Measurements from ENCODE around the gene PSMA6.

Gene PSMA6

DNA sequence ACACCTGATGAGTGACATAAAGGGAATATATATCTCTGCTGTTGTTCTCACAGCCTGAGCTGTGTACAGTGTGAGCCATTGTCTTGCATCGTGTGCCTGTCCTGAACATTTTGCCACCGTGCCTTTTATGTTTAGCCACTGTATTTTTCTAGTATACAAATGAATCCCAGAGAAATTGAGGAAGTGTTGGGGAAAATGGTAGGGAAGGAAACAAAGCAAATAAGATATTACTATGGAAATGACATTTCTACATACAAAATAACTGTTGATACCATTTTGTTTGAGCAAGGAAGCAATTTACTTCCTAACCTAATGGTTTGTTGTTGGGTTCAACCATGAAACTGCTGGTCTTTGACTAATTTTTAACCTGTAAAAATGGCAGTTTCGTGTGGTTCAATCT, 5.5 kb downstream of the PSMA6 start:
- Histone ChIP-seq H3K79me2 (ENCODE audit: control insufficient read depth, low read length) (peaks cover 100% of the 10 kb centered on the region), H4K20me1 (ENCODE audit: control insufficient read depth, insufficient read depth, low read depth, low read length) (peaks cover 18% of the 10 kb centered on the region), H3K4me1 (ENCODE audit: control insufficient read depth, low read length) (peaks cover 65% of the 10 kb centered on the region), H3K27me3 (ENCODE audit: control insufficient read depth, low read length) (no peaks in the 10 kb centered on the region), H3K9me2 (replicated peaks; ENCODE audit: control insufficient read depth, low read length) (no peaks in the 10 kb centered on the region), H3K4me3 (ENCODE audit: low read length) (no peak overlapping the region), H3K27ac (ENCODE audit: low read depth, low read length) (no peak overlapping the region), H3K4me2 (ENCODE audit: low read length) (0 out of 2 replicates have a peak overlapping the region, but pooled peaks have one; percentile 1), H3F3A (ENCODE audit: control insufficient read depth, insufficient read depth) (no peaks in the 10 kb centered on the region), H3K9me3 (ENCODE audit: control insufficient read depth, insufficient read depth, low read length) (no peaks in the 10 kb centered on the region), H3K36me3 (ENCODE audit: control insufficient read depth, low read length) (peaks cover 60% of the 10 kb centered on the region)
- TF ChIP-seq, protein P1, sequence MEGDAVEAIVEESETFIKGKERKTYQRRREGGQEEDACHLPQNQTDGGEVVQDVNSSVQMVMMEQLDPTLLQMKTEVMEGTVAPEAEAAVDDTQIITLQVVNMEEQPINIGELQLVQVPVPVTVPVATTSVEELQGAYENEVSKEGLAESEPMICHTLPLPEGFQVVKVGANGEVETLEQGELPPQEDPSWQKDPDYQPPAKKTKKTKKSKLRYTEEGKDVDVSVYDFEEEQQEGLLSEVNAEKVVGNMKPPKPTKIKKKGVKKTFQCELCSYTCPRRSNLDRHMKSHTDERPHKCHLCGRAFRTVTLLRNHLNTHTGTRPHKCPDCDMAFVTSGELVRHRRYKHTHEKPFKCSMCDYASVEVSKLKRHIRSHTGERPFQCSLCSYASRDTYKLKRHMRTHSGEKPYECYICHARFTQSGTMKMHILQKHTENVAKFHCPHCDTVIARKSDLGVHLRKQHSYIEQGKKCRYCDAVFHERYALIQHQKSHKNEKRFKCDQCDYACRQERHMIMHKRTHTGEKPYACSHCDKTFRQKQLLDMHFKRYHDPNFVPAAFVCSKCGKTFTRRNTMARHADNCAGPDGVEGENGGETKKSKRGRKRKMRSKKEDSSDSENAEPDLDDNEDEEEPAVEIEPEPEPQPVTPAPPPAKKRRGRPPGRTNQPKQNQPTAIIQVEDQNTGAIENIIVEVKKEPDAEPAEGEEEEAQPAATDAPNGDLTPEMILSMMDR (IDR thresholded peaks at IDR 0.05; ENCODE audit: low read depth, low read length, poor library complexity, severe bottlenecking), result no peak
- no peak for TF ChIP-seq EZH2phosphoT487 (IDR thresholded peaks at IDR 0.05; ENCODE audit: borderline replicate concordance, low read length)

DNA sequence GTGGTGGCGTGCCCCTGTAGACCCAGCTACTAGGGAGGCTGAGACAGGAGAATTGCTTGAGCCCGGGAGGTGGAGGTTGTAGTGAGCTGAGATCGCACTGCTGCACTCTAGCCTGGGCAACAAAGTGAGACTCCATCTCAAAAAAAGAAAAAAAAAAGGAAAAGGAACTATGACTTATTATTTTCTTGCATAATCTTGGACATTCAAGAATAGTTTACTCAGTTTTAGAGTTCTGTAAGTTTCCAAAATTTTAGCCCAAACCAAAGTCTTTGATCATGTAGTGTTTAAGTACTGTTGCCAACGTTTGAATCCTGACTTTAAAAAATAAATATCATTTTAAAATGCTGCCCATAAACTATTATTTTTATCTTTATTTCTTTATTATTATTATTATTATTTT, 6.2 kb downstream of the PSMA6 start:
- peaks cover 21% of the 10 kb centered on the region for H4K20me1 ChIP-seq (ENCODE audit: control insufficient read depth, insufficient read depth, low read depth, low read length)
- H3K4me1 ChIP-seq (ENCODE audit: control insufficient read depth, low read length), result peaks cover 68% of the 10 kb centered on the region
- H3K79me2 ChIP-seq (ENCODE audit: control insufficient read depth, low read length), result peaks cover 100% of the 10 kb centered on the region
- H3F3A ChIP-seq (ENCODE audit: control insufficient read depth, insufficient read depth), result no peaks in the 10 kb centered on the region
- peaks cover 60% of the 10 kb centered on the region for H3K36me3 ChIP-seq (ENCODE audit: control insufficient read depth, low read length)
- no peak for TF ChIP-seq EZH2phosphoT487 (IDR thresholded peaks at IDR 0.05; ENCODE audit: borderline replicate concordance, low read length)
- TF ChIP-seq, protein P1 (IDR thresholded peaks at IDR 0.05; ENCODE audit: low read depth, low read length, poor library complexity, severe bottlenecking), result no peak
- no peak overlapping the region for H3K4me3 ChIP-seq (ENCODE audit: low read length)
- H3K4me2 ChIP-seq (ENCODE audit: low read length), result no peak overlapping the region
- H3K9me3 ChIP-seq (ENCODE audit: control insufficient read depth, insufficient read depth, low read length), result no peaks in the 10 kb centered on the region
- H3K27ac ChIP-seq (ENCODE audit: low read depth, low read length), result no peak overlapping the region
- H3K9me2 ChIP-seq (replicated peaks; ENCODE audit: control insufficient read depth, low read length), result no peaks in the 10 kb centered on the region
- no peaks in the 10 kb centered on the region for H3K27me3 ChIP-seq (ENCODE audit: control insufficient read depth, low read length)

DNA sequence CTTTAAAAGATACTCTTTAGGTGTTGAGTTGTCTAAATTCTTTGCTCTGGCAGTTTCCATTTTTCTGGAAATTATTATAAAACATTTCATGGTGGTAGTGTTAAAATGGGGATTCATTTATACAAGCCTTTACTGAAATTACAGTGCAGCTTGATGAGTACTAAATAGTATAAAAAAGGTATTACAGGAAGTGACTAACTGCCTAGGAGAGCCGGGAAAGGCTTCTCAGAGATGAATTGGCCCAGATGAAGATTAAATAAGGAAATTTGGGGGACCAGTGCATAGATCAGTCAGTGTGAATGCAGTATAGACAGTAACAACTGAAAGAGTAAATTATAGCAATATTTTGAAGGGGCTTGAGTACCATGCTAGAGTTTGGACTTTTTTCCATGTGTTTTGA, 7.5 kb downstream of the PSMA6 start:
- Histone ChIP-seq H3K27ac (ENCODE audit: low read depth, low read length) (no peak overlapping the region), H3F3A (ENCODE audit: control insufficient read depth, insufficient read depth) (no peaks in the 10 kb centered on the region), H3K9me2 (replicated peaks; ENCODE audit: control insufficient read depth, low read length) (no peaks in the 10 kb centered on the region), H3K4me1 (ENCODE audit: control insufficient read depth, low read length) (peaks cover 60% of the 10 kb centered on the region), H4K20me1 (ENCODE audit: control insufficient read depth, insufficient read depth, low read depth, low read length) (peaks cover 13% of the 10 kb centered on the region), H3K4me3 (ENCODE audit: low read length) (no peak overlapping the region), H3K4me2 (ENCODE audit: low read length) (peak overlapping the region; percentile 41), H3K79me2 (ENCODE audit: control insufficient read depth, low read length) (peaks cover 100% of the 10 kb centered on the region), H3K36me3 (ENCODE audit: control insufficient read depth, low read length) (peaks cover 59% of the 10 kb centered on the region), H3K9me3 (ENCODE audit: control insufficient read depth, insufficient read depth, low read length) (no peaks in the 10 kb centered on the region), H3K27me3 (ENCODE audit: control insufficient read depth, low read length) (no peaks in the 10 kb centered on the region)
- TF ChIP-seq EZH2phosphoT487 (IDR thresholded peaks at IDR 0.05; ENCODE audit: borderline replicate concordance, low read length), result no peak
- TF ChIP-seq, protein P1 (IDR thresholded peaks at IDR 0.05; ENCODE audit: low read depth, low read length, poor library complexity, severe bottlenecking), result no peak

Measured in DOHH2 (cell line).